ENCODE measurements around the gene HS3ST3B1.

HS3ST3B1 gene

GRCh38 chr17:14321476-14321949, 20.6 kb downstream of the HS3ST3B1 start:
- no peak for DNase-seq (ENCODE audit: low read depth in 2 of 2)

DNA sequence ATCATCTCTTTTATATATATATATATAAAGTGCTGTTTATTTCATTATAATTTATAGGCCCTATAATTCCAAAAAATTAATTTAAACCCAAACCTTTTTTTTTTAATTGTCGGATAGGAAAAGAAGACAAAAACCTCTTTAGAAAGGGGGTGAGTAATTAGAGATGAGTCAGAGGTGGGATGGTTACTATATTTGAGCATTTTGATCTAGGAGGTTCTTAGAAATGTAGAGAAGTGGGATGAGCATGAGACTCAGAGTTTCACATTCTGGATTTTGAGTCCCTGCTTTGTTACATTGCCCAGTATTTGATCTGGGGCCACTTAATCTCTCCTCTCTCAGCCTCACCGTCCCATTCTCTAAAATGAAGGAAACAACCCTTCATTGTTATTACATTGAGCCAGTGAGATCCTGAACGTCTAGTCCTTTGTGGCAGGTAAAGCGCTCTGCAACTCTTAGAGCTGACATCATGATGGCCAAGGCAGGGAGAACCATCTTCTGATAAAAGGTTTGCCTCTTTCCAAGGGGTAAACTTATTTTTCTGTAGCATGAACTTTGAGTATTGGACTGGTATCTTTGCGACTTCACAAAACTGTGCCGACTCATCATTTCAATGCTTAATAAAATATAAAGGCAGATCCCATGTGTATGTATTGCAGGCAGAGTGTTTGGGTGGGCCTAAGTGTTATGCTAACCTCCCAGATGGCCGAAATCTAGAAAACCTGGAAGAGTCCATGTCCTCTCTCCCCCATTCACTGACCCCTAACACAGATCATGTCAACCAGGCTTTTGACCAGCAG, 21.3 kb downstream of the HS3ST3B1 start:
- no peak for DNase-seq (ENCODE audit: low read depth in 2 of 2)

DNA sequence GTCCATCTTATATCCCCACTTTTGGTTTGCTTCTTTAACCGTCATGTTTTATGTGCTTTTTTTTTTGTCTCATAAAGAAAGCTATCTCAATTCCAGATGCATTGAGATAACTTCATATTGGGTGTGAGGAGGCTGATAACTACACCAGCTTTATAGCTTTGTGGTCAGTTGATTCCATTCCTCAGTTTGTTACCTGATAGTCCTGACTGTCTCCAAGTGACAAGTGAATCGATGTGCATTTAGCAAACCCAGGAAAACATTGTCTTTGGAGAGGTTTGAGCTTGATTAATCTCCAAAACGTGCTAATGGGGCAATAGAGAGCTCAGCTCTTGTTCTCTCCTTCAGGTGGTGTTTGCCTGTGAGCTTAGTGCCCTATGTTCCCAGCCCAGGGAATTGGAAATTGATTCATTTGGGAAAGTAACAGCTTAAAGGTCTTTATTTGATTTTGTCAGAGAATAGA, 22.7 kb downstream of the HS3ST3B1 start:
- no peak for DNase-seq (ENCODE audit: low read depth in 2 of 2)

DNA sequence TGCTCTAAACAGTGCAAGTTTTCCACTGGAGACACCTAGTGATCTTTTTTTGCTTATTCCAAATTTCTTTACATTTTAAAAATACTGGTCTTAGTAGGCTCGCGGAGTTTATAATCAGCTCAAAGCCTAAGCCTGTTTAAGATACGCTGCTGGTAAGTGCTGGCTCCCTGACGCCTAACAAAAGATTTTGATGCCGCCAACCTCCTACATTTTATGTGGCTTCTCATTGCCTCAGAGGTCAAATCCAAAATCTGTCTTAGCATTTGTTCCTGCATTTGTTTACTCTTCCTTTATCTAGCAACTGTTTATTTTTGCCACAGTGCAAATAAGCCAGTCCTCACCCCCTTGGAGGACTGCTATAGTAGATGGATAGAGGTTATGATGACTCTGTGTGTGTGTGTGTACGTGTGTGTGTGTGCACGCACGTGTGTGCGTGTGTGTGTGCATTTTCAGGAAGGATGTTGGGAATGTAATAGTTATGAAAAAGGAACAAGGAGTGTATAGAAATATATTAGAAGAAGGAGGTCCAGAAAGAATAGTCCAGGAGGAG, 24.8 kb downstream of the HS3ST3B1 start:
- DNase-seq (ENCODE audit: low read depth in 2 of 2): no peak

DNA sequence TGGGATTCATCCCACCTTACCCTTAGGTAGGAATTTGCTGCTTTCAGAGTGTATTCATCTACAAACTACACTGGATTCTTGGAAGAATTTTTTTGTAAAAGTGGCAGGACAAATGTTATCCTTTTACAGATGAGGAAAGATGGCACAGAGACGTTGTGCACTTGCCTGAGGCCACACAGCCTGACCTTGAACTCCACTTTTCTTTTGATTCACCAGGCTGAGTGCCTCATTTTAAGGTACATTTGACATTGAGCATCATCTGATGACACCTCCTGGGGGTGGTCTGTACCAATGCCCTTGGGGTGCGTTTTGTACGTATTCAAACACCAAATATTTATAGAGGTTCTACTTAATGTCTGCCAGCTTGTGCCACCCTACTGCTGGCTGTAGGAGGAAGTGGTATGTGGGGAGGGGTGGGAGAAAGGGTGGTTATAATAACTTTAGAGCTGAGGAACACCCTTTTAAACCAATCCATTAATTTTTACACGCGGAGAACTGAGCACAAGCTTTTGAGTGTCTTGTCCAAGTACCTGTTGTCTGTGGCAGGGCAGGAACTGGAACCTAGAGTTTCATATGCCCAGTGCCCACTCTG, 29.1 kb downstream of the HS3ST3B1 start:
- DNase-seq (ENCODE audit: low read depth in 2 of 2): no peak

- no peak for DNase-seq (ENCODE audit: low read depth in 2 of 2)
These were observed 29.6 kb downstream of the HS3ST3B1 start for GRCh38 chr17:14330492-14330962.

GRCh38 chr17:14331225-14331981, 30.5 kb downstream of the HS3ST3B1 start:
- no peak for DNase-seq (ENCODE audit: low read depth in 2 of 2)

- DNase-seq (ENCODE audit: low read depth in 2 of 2): no peak
These were observed 31.1 kb downstream of the HS3ST3B1 start for GRCh38 chr17:14331982-14332298.

GRCh38 chr17:14332331-14332730, 31.4 kb downstream of the HS3ST3B1 start:
- no peak for DNase-seq (ENCODE audit: low read depth in 2 of 2)

DNA sequence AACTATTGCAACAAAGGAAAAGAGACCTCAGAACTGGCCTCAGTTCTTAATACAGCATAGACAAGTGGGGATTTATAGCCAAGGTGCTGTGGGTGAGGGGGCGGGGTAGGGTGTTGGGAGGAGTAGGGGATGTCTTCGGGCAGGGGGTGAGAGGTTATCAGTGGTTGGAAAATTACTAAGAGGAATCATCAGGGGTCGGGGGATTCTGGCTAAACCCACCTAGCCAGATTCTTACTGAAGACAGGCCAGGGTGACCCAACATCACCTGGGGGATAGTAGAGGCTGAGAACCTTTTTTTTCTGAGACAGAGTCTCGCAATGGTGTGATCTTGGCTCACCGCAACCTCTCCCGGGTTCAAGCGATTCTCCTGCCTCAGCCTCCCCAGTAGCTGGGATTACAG, 32.6 kb downstream of the HS3ST3B1 start:
- DNase-seq (ENCODE audit: low read depth in 2 of 2): no peak

- no peak for DNase-seq (ENCODE audit: low read depth in 2 of 2)
These were observed 33.5 kb downstream of the HS3ST3B1 start for GRCh38 chr17:14334276-14334840.

DNA sequence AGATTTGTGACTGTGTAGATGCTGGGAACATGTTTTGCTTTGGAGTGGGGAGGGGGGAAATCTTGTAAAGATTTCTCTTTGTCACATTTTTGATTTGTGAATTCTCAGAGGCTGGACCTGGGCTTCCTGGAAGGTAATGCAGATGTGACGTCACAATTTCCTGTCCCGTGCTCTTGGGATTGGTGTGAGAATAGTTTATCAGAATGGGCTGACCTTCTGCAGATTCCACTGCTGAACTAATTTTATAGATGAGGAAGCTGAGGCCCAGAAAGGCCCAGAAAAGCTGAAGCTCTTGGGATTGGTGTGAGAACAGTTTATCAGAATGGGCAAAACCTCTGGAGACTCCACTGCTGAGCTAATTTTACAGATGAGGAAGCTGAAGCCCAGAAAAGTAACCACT, 34.0 kb downstream of the HS3ST3B1 start:
- no peak for DNase-seq (ENCODE audit: low read depth in 2 of 2)

DNA sequence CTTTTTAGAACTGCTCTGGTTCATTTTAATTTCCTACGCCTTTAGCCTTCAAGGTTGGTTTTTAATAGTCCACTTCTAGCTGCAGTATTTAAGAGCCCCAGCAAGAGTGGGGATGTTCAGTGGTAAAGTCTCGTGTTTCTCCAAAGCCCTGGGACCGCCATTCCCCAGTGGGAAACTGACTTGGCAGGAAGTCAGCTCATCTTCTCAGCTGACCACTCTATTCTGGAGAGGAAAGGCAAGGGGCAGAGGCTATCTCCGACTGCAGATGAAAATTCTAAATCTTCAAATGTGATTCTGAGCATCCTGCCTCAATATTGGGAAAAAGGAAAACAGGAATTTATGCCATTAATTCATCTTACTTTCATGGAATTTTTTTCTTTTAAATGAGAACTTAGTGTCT, 35.5 kb downstream of the HS3ST3B1 start:
- DNase-seq (ENCODE audit: low read depth in 2 of 2): no peak

DNA sequence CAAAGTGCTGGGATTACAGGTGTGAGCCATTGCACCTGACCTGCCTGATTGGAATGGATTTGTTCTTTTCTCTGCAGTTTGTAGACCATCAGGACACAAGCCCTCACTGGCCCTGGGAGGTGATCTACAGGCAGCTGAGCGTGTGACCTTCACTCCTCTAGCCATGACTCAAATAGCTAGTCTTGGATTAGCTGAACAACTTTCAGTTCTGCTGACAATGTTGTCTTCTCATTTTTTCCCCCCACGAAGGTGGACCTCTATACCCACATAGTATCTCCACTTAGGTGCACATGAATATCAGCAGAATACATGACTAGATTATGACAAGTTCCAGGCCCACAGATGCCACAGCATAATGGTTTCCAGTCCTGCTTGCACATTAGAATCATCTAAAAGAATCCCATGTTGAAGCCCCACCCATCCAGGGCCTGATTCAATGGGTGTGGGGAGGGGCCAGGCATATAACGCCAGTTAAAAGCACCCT, 36.8 kb downstream of the HS3ST3B1 start:
- DNase-seq (ENCODE audit: low read depth in 2 of 2): peak; percentile 49 to 51

DNA sequence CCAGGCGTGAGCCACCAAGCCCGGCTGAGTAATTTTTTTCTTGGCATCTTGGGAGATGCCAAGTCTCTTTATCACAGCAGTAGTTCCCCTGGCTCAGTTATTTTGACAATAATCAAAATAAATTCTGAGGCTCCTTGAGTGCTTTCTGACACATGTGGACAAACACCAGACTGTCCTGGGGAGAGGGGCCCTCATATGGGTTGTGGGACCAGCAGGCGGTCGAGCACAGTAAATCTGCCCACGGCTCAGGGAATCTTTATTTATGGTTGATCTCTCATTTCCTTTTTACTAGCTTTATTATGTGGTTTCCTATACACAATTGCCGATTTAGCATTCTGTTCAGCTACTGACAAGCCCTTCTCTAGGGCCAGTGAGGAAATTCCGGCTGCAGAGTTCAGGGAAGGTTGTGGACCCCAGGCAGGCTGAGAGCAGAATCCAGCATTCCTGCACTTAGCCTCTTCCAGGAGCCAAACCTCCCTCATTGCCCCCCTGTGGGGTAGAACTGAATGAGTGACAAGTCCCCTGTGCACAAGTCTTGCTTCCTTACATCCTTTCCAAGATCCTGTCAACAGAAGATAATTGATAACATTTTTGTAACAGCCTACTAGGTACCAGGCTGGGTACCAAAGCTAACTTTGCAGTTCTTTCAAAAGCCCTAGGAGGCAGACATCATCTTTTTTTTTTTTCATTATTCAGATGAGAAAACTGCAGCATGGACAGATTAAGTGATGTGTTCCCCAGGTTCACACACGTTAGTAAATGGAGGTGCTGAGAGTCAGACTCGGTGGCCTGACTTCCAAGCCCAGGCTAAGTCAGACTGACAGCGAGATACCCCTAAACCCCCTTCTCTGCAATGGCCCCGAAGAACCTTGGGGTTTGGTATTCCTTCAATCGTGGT, 40.2 kb downstream of the HS3ST3B1 start:
- no peak for DNase-seq (ENCODE audit: low read depth in 2 of 2)

DNA sequence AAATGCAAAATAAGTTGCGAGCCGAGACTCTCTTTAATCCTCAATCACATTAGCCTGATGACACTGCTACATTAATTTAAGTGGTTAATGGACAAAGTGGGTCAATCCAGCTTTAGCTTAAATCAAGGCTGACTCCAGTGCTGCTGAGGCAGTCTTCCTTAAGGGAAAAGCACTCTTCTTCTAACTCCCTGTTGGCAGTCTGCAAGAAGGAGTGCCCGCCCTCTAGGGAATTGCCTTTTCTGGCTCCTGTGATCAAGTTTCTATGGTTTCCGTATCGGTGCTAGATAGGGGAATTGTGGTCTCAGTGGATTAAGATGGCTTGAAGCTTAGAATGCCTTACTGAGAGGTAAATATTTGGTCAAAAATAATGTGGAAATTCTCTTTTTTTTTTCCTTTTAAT, 41.0 kb downstream of the HS3ST3B1 start:
- no peak for DNase-seq (ENCODE audit: low read depth in 2 of 2)

DNA sequence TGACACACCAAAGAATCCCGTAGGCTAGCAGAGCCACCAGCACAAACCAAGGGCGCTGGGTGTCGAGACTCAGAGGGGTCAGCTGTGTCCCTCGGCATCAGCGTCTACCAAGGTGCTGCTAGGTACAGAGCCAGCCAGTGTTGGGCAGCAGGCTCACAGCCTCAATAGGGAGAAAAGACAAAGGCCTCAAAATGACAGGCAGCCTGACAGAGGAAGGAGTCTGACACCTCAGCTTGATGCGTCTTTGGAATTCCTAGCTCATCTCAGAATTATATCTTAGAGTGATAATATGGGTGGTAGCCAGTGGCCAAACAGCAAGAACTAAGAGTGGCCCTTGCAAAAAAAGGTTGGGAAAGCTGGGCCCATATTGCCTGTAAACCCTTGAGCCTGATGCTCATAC, 45.9 kb downstream of the HS3ST3B1 start:
- no peak for DNase-seq (ENCODE audit: low read depth in 2 of 2)

DNA sequence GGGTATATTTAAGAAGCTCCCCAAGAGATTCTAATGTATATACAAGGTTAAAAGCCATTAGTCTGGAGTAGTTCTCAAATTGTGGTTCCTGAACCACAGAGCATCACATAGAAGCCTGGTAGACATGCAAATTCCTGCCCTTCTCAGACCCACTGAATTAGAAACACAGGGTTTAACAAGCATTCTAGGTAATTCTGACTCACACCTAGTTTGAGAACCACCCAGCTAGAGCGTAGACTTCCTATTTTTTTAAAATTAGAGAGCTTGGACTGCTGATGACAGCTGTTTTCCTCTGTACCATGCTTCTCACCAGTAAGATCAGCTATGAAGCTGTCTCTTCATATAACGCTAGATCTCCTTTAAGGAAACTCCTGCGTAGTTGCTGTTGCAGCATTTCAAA, 50.6 kb downstream of the HS3ST3B1 start:
- DNase-seq (ENCODE audit: low read depth in 2 of 2): no peak

GRCh38 chr17:14352136-14352535, 51.3 kb downstream of the HS3ST3B1 start:
- no peak for DNase-seq (ENCODE audit: low read depth in 2 of 2)

DNA sequence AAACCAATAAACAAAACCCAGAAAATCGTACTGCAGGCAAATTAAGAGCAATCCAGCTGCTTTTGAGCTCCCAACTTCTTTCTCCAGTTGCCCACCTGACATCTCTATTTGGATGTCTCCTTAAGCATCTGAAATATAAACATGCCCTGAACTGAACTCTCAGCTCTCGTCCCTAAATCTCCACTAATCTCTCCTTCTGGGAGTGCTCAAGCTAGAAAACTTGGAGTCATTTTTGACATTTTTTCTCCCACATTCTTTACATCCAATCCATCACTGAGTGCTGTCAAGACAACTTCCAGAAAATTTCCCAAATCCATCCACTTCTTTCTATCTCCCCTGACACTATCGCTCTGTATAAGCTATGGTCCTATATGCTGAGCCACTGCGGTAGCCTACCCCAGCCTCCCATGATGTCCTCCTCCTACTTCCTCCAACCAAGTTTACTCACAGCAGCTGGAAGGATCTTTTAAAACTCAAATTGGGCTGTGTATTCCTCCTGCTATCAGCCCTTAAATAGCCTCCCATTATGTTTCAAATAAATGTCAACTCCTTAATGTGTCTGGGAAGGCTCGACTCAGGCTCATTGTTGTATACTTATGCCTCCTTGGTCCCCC, 53.1 kb downstream of the HS3ST3B1 start:
- DNase-seq (ENCODE audit: low read depth in 2 of 2): no peak
